Transverse colon (tissue), 4 donors: Measurements from ENCODE around the gene ZNF385B. TPM values are rescaled to one million over a fixed set of nuclear protein-coding genes. Genes with fewer than 3 reads are reported as not detected.

Experiments
- DNase-seq: peaks from one replicate; pipeline ENCODE4 v3.0.0-alpha.2; 2019
- H3K27ac ChIP-seq, 4 donors: fragments of 200-600 bp; sonication (generic); 2 replicates each; pipeline ENCODE4 v1.5.1; 2016 to 2018; ENCODE audit warnings: inconsistent platforms in 4 of 4
- H3K27me3 ChIP-seq: fragments of 200-600 bp; sonication (generic); 2 replicates; pipeline ENCODE4 v1.5.1; 2017; ENCODE audit warnings: inconsistent platforms
- H3K36me3 ChIP-seq, 4 donors: fragments of 200-600 bp; sonication (generic); 2 replicates each; pipeline ENCODE4 v1.5.1; 2017 to 2019; ENCODE audit warnings: inconsistent platforms in 4 of 4
- H3K4me1 ChIP-seq, 4 donors: fragments of 200-600 bp; sonication (generic); 2 replicates each; pipeline ENCODE4 v1.5.1; 2017 to 2020; ENCODE audit warnings: inconsistent platforms in 4 of 4
- H3K4me3 ChIP-seq, 4 donors: fragments of 200-600 bp; sonication (generic); 1 replicate in 1 of 4; 2 replicates in 3 of 4; pipeline versions ENCODE4 v1.5.1 to v1.6.1; 2017 to 2019; ENCODE audit warnings: inconsistent platforms in 4 of 4
- H3K9me3 ChIP-seq, 2 donors: fragments of 200-600 bp; sonication (generic); 2 replicates each; pipeline ENCODE4 v1.5.1; 2017 to 2019; ENCODE audit warnings: inconsistent platforms in 2 of 2
- EP300 ChIP-seq: sonication (generic); formaldehyde crosslinking; IDR thresholded peaks from one replicate; pipeline ENCODE4 v1.6.1; 2017; ENCODE audit warnings: antibody characterized with exemption, low read depth
- POLR2A ChIP-seq: fragments of 450-650 bp; IDR thresholded peaks from one replicate; pipeline ENCODE4 v1.6.1; 2016; ENCODE audit warnings: antibody characterized with exemption, mild to moderate bottlenecking, moderate library complexity
- POLR2AphosphoS5 ChIP-seq, 3 donors: sonication (generic); formaldehyde crosslinking; IDR thresholded peaks; one replicate each; pipeline ENCODE4 v1.6.1; 2016; ENCODE audit warnings: antibody characterized with exemption in 3 of 3
- WGBS, 2 donors: methylation state at CpG; one replicate each; pipeline ENCODE4 v1.1.5; 2018; ENCODE audit warnings: low coverage in 1 of 2; 5-methylcytosine and 5-hydroxymethylcytosine counted together
- in situ Hi-C, 4 donors: fragments of 200-750 bp; cut with MboI; loops; one replicate each; pipeline versions ENCODE4 v1.15.0 to v1.15.1; 2017; ENCODE audit warnings: low sequenced_read_pairs in 3 of 4, low pct_ligation_motif_present in 1 of 4, low pct_unique_long_range_greater_than_20kb in 1 of 4
- intact Hi-C: fragments of 100-400 bp; cut with DNase I; formaldehyde crosslinking; loops from one replicate; pipeline ENCODE4 v1.15.1; 2023; ENCODE audit warnings: low total_unique reads
- total RNA-seq, 4 donors: library from RNA; depleted of rRNA; stranded (reverse); fragments of >200 nt; gene quantifications; one replicate each; pipeline ENCODE4 v1.1.0, GENCODE V29; 2016
- TF ChIP-seq, protein P1 (sequence below), 5 experiments: fragments of 200-600 bp in 3 of 5; fragments of 450-650 bp in 2 of 5; sonication (generic) in 3 of 5; IDR thresholded peaks; 1 replicate in 2 of 5; 2 replicates in 3 of 5; pipeline ENCODE4 v1.5.1; 2016 to 2017; ENCODE audit warnings: antibody characterized with exemption in 5 of 5, inconsistent platforms in 3 of 5, mild to moderate bottlenecking in 2 of 5, moderate library complexity in 1 of 5

The ZNF385B gene
- total RNA-seq, 4 donors from 2014 or later = 1.2 to 6.0 (median 2.4) TPM

DNA sequence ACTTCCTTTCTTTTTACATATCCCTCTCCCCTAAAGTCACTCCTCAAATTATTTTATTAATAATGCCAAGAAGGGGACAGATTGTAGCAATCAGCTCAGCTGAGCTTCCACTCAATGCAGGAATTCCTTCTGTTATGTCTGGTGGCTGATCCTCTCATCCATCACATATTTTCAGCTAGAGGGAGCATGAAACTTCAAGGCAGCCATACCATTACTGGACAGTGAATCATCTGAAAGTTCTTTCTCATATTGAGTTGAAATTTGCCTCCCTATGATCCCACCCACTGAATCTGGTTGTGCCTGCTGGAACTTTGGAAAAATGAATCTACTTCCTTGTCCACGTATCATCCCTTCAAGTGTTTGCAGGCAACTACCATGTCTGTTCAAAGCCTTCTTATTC is 11.2 kb downstream of the ZNF385B start:
- Histone ChIP-seq H3K4me1 (no peaks in the 10 kb centered on the region), H3K4me3 (no peak overlapping the region), H3K27ac (no peak overlapping the region), H3K27me3 (no peaks in the 10 kb centered on the region), H3K36me3 (no peaks in the 10 kb centered on the region), H3K9me3 (no peaks in the 10 kb centered on the region)
- TF ChIP-seq, protein P1, sequence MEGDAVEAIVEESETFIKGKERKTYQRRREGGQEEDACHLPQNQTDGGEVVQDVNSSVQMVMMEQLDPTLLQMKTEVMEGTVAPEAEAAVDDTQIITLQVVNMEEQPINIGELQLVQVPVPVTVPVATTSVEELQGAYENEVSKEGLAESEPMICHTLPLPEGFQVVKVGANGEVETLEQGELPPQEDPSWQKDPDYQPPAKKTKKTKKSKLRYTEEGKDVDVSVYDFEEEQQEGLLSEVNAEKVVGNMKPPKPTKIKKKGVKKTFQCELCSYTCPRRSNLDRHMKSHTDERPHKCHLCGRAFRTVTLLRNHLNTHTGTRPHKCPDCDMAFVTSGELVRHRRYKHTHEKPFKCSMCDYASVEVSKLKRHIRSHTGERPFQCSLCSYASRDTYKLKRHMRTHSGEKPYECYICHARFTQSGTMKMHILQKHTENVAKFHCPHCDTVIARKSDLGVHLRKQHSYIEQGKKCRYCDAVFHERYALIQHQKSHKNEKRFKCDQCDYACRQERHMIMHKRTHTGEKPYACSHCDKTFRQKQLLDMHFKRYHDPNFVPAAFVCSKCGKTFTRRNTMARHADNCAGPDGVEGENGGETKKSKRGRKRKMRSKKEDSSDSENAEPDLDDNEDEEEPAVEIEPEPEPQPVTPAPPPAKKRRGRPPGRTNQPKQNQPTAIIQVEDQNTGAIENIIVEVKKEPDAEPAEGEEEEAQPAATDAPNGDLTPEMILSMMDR (IDR thresholded peaks at IDR 0.05) = no peak
- no peak for TF ChIP-seq EP300
- TF ChIP-seq POLR2AphosphoS5 (IDR thresholded peaks at IDR 0.05) = no peak
- TF ChIP-seq POLR2A = no peak
- intact Hi-C loops = no loop called here
- WGBS, 2 donors = 60 to 67% methylated on average over 1 of the region's 1 CpG
- in situ Hi-C loops = no loop called here
- DNase-seq = no peak

DNA sequence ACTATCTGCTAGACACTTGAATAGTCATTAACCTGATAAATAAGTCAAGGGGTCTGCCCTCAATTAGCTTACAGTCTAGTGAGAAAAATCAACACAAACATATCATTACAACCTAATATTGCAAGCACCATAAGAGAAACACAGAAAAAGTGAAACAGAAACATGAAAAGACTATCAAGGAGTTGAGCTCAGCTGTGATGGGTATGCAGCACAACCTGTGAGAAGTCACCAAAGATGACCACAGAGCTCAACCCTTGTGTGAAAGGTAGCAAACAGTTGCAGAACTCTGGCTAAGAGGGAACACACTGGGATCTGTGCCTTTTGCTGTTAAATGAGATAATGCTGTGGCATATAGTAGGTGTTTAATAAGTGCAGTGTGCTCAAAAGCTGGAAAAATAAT is 11.7 kb downstream of the ZNF385B start:
- TF ChIP-seq, protein P1 (IDR thresholded peaks at IDR 0.05) = no peak
- no peak for TF ChIP-seq EP300
- TF ChIP-seq POLR2A = no peak
- no peak for TF ChIP-seq POLR2AphosphoS5 (IDR thresholded peaks at IDR 0.05)
- DNase-seq = no peak
- Histone ChIP-seq H3K27me3 (no peaks in the 10 kb centered on the region), H3K9me3 (no peaks in the 10 kb centered on the region), H3K4me1 (no peaks in the 10 kb centered on the region), H3K4me3 (no peak overlapping the region), H3K36me3 (no peaks in the 10 kb centered on the region), H3K27ac (no peak overlapping the region)
- in situ Hi-C loops (no loop called here), intact Hi-C loops (no loop called here)

DNA sequence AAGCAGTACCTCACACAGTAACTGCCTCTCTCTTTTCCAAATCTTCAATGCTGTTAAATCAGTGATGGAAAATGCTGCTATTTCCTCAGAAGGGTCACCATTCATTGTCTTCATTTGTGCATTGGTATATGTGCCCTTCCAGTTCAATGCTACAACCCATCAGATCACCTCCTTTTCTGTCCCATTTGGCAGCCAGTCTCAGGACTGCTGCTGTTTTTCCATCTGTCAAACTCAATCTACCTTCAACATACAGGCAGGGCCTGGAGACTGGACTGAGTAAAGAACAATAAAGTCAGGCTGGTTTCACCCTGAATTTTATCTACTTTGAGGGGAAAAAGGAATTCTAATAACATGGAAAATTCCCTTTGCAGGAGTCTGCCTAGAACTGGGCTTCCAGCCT is 17.9 kb downstream of the ZNF385B start:
- in situ Hi-C loops (no loop called here), intact Hi-C loops (no loop called here)
- TF ChIP-seq EP300 (no peak), POLR2A (no peak), POLR2AphosphoS5 (IDR thresholded peaks at IDR 0.05) (no peak)
- TF ChIP-seq, protein P1 (IDR thresholded peaks at IDR 0.05) = no peak
- no peaks in the 10 kb centered on the region for H3K4me1 ChIP-seq
- H3K4me3 ChIP-seq = no peak overlapping the region
- H3K9me3 ChIP-seq = no peaks in the 10 kb centered on the region
- H3K27me3 ChIP-seq = no peaks in the 10 kb centered on the region
- H3K36me3 ChIP-seq = no peaks in the 10 kb centered on the region
- no peak for DNase-seq
- H3K27ac ChIP-seq = no peak overlapping the region

DNA sequence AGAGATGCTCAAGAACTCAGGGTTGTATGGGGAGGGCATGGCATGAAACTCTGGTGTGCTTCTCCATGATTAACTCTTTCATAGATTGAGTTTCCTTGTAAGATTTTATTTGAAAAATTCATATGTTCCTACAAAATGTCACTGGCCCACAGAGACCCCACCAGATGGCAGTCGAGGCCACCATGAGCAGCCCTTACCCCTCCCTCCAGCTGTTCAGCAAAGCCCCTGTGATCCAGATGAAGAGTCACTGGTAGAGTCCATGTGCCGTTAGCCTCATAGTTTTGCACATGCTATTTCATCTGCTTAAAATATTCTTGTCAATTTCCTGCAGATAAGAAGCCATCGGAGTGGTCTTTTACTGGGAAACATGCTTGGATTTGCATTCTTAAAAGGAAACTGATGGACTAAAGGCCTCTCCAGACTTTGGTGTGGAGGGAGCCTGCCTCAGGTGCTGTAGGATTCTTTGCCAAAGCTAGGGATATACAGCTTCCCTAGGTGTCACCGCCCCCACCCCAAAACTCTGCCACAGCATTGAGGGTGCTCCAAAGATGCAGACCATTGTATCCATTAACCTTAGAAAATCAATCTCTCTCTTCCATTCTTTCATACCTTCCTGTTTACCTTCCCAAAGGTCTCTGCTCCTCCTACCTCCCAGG is 18.8 kb downstream of the ZNF385B start:
- in situ Hi-C loops (no loop called here), intact Hi-C loops (no loop called here)
- no peak for DNase-seq
- no peaks in the 10 kb centered on the region for H3K27me3 ChIP-seq
- WGBS, 2 donors = 64 to 67% methylated on average over 3 to 4 of the region's 4 CpGs
- H3K36me3 ChIP-seq = no peaks in the 10 kb centered on the region
- TF ChIP-seq, protein P1 (IDR thresholded peaks at IDR 0.05) = peak in 1 of 5 experiments; percentile 9
- TF ChIP-seq EP300 = no peak
- no peak for TF ChIP-seq POLR2AphosphoS5 (IDR thresholded peaks at IDR 0.05)
- H3K9me3 ChIP-seq = no peaks in the 10 kb centered on the region
- H3K27ac ChIP-seq = peak overlapping the region in 1 of 4 donors; percentile 27
- no peak overlapping the region for H3K4me3 ChIP-seq
- no peaks in the 10 kb centered on the region for H3K4me1 ChIP-seq
